Fibroblast of lung (primary cell): ENCODE data around the gene WDR3. TPM values are rescaled to one million over a fixed set of nuclear protein-coding genes. Genes with fewer than 3 reads are reported as not detected.

Source experiments
- DNase-seq, 2 donors: peaks; one replicate each; pipeline versions ENCODE4 v3.0.0 to v3.0.0-alpha.2; 2010; ENCODE audit warnings: low read depth in 2 of 2
- H2AFZ ChIP-seq: 2 replicates; pipeline ENCODE4 v1.5.1; 2012; ENCODE audit warnings: low read length, control low read depth, inconsistent platforms
- H3K27ac ChIP-seq: 2 replicates; pipeline ENCODE4 v1.5.1; 2011; ENCODE audit warnings: low read length, control low read depth; ENCODE audit not compliant: insufficient read depth
- H3K27me3 ChIP-seq: 2 replicates; pipeline ENCODE4 v1.5.1; 2011; ENCODE audit warnings: mild to moderate bottlenecking, low read length; ENCODE audit not compliant: control insufficient read depth, insufficient read depth
- H3K36me3 ChIP-seq: 2 replicates; pipeline ENCODE4 v1.5.1; 2011; ENCODE audit warnings: low read length; ENCODE audit not compliant: control insufficient read depth, insufficient read depth
- H3K4me1 ChIP-seq: 2 replicates; pipeline ENCODE4 v1.5.1; 2011; ENCODE audit warnings: low read length; ENCODE audit not compliant: control insufficient read depth, insufficient read depth; ENCODE audit errors: extremely low read depth
- H3K4me2 ChIP-seq: 2 replicates; pipeline ENCODE4 v1.5.1; 2011; ENCODE audit warnings: low read length, control low read depth; ENCODE audit not compliant: insufficient read depth; ENCODE audit errors: extremely low read depth
- H3K4me3 ChIP-seq, 4 experiments: fragments of 200-600 bp in 1 of 4; sonication (generic) in 1 of 4; replicated peaks in 1 of 4; 2 replicates each; pipeline ENCODE4 v1.5.1; 2011 to 2016; ENCODE audit warnings: low read length in 4 of 4, low read depth in 3 of 4, mild to moderate bottlenecking in 3 of 4, control low read depth in 2 of 4, inconsistent platforms in 1 of 4, mixed read lengths in 1 of 4; ENCODE audit not compliant: insufficient read depth in 1 of 4; ENCODE audit errors: control extremely low read depth in 1 of 4
- H3K79me2 ChIP-seq: 2 replicates; pipeline ENCODE4 v1.5.1; 2012; ENCODE audit warnings: mild to moderate bottlenecking, low read length, inconsistent platforms; ENCODE audit not compliant: control insufficient read depth, insufficient read depth
- H3K9ac ChIP-seq: 2 replicates; pipeline ENCODE4 v1.5.1; 2011; ENCODE audit warnings: mild to moderate bottlenecking, low read length, control low read depth; ENCODE audit not compliant: insufficient read depth
- H3K9me3 ChIP-seq: 2 replicates; pipeline ENCODE4 v1.5.1; 2012; ENCODE audit warnings: low read depth, low read length; ENCODE audit not compliant: control insufficient read depth, insufficient read depth
- H4K20me1 ChIP-seq: 2 replicates; pipeline ENCODE4 v1.5.1; 2011; ENCODE audit warnings: low read length; ENCODE audit not compliant: control insufficient read depth, insufficient read depth; ENCODE audit errors: extremely low read depth
- CTCF ChIP-seq, 2 donors: IDR thresholded peaks in 1 of 2; conservative IDR thresholded peaks in 1 of 2; 1 replicate in 1 of 2; 2 replicates in 1 of 2; pipeline ENCODE4 v1.5.1; 2011 to 2012; ENCODE audit warnings: low read length in 2 of 2, control low read depth in 1 of 2, inconsistent platforms in 1 of 2, low read depth in 1 of 2, mild to moderate bottlenecking in 1 of 2
- EZH2 ChIP-seq: IDR thresholded peaks from 2 replicates; pipeline ENCODE4 v1.5.1; 2012; ENCODE audit warnings: low read length, control low read depth, mild to moderate bottlenecking; ENCODE audit errors: missing control alignments
- polyA plus RNA-seq, 2 donors: library from polyadenylated mRNA; depleted of rRNA in 1 of 2; stranded (reverse) in 1 of 2; unstranded in 1 of 2; fragments of >200 nt; gene quantifications; 2 replicates each; pipeline ENCODE4 v1.2.1, GENCODE V29; 2011 to 2012; ENCODE audit warnings: missing spikeins in 1 of 2
- total RNA-seq: library from RNA; depleted of rRNA; stranded (reverse); fragments of >200 nt; gene quantifications from 2 replicates; pipeline ENCODE4 v1.2.1, GENCODE V29; 2014

WDR3 gene
- total and polyA plus RNA-seq, 2 donors (not counting 1 experiment from before 2014, with no cell fraction given): 15.7 to 17.4 TPM

- Histone ChIP-seq H3K36me3 (no peaks in the 10 kb centered on the region), H3K79me2 (no peaks in the 10 kb centered on the region), H3K27ac (no peak overlapping the region), H3K4me3 (no peak overlapping the region), H3K27me3 (no peaks in the 10 kb centered on the region), H3K4me2 (no peak overlapping the region), H4K20me1 (no peaks in the 10 kb centered on the region), H2AFZ (no peak overlapping the region), H3K4me1 (no peaks in the 10 kb centered on the region), H3K9ac (no peak overlapping the region), H3K9me3 (no peaks in the 10 kb centered on the region)
- TF ChIP-seq CTCF (conservative IDR thresholded peaks at IDR 0.05 in 1 of 2, IDR thresholded peaks at IDR 0.05 in 1 of 2; ENCODE audit: low read depth in 1 of 2, low read length in 2 of 2) (peak; percentile 70 to 77), EZH2 (no peak)
- DNase-seq: peak; percentile 80 to 92
These were observed 33.9 kb upstream of the WDR3 start for GRCh38 chr1:117895482-117896114.

- peak in 1 of 2 donors; percentile 5 for DNase-seq
These were observed 32.0 kb upstream of the WDR3 start for GRCh38 chr1:117897551-117897950.

GRCh38 chr1:117899801-117900200, 29.7 kb upstream of the WDR3 start:
- Histone ChIP-seq H3K36me3 (no peaks in the 10 kb centered on the region), H3K4me3 (no peak overlapping the region), H3K9me3 (no peaks in the 10 kb centered on the region), H3K9ac (no peak overlapping the region), H4K20me1 (no peaks in the 10 kb centered on the region), H2AFZ (no peak overlapping the region), H3K79me2 (no peaks in the 10 kb centered on the region), H3K4me2 (no peak overlapping the region), H3K27me3 (no peaks in the 10 kb centered on the region), H3K27ac (no peak overlapping the region), H3K4me1 (no peaks in the 10 kb centered on the region)
- no peak for TF ChIP-seq EZH2
- TF ChIP-seq CTCF (conservative IDR thresholded peaks at IDR 0.05 in 1 of 2, IDR thresholded peaks at IDR 0.05 in 1 of 2; ENCODE audit: low read depth in 1 of 2, low read length in 2 of 2): no peak
- no peak for DNase-seq

More at GRCh38 chr1:117897551-117897950, 32.0 kb upstream of the WDR3 start:
- no peaks in the 10 kb centered on the region for H3K36me3 ChIP-seq
- H2AFZ ChIP-seq: no peak overlapping the region
- no peak overlapping the region for H3K4me2 ChIP-seq
- no peaks in the 10 kb centered on the region for H3K4me1 ChIP-seq
- H3K4me3 ChIP-seq: no peak overlapping the region
- no peaks in the 10 kb centered on the region for H3K27me3 ChIP-seq
- H4K20me1 ChIP-seq: no peaks in the 10 kb centered on the region
- no peak overlapping the region for H3K9ac ChIP-seq
- no peaks in the 10 kb centered on the region for H3K79me2 ChIP-seq
- no peak overlapping the region for H3K27ac ChIP-seq
- no peaks in the 10 kb centered on the region for H3K9me3 ChIP-seq
- TF ChIP-seq CTCF (conservative IDR thresholded peaks at IDR 0.05 in 1 of 2, IDR thresholded peaks at IDR 0.05 in 1 of 2; ENCODE audit: low read depth in 1 of 2, low read length in 2 of 2) (no peak), EZH2 (no peak)
